Stimulated activated memory B cell treated with anti-CD40 and anti-IgM and Interleukin-4, amounts not matched to agents 10 μg/mL and 1 μg/mL and 100 μg/mL, for 72 hours (primary cell): ENCODE data around the gene INPP5J.
A peak's percentile ranks its signal among the peaks of the same experiment; 100 is the strongest.

Experiments used
- ATAC-seq: fragments of 150-1000 bp; cut with Tn5 transposase; 2 replicates; pipeline ENCODE4 v1.10.0; 2021
- H3K27ac Mint-ChIP-seq: one replicate; pipeline ENCODE4 v1.8.0; 2022; ENCODE audit warnings: mild to moderate bottlenecking, mixed read lengths
- H3K27me3 Mint-ChIP-seq: one replicate; pipeline ENCODE4 v1.8.0; 2022; ENCODE audit warnings: mixed read lengths
- H3K36me3 Mint-ChIP-seq: one replicate; pipeline ENCODE4 v1.8.0; 2022; ENCODE audit warnings: mixed read lengths
- H3K4me1 Mint-ChIP-seq: one replicate; pipeline ENCODE4 v1.8.0; 2022; ENCODE audit warnings: mixed read lengths
- H3K4me3 Mint-ChIP-seq: one replicate; pipeline ENCODE4 v1.8.0; 2022; ENCODE audit warnings: mild to moderate bottlenecking, moderate library complexity, mixed read lengths
- H3K9me3 Mint-ChIP-seq: one replicate; pipeline ENCODE4 v1.8.0; 2022; ENCODE audit warnings: mixed read lengths

Gene INPP5J

GRCh38 chr22:31084811-31085492 lies 37.8 kb upstream of the INPP5J start:
- Mint-ChIP-seq H3K27ac (peak overlapping the region; percentile 93), H3K27me3 (no peaks in the 10 kb centered on the region), H3K4me3 (peak overlapping the region; percentile 77), H3K9me3 (no peaks in the 10 kb centered on the region), H3K4me1 (peaks cover 78% of the 10 kb centered on the region), H3K36me3 (no peaks in the 10 kb centered on the region)
- peak; percentile 88 for ATAC-seq

GRCh38 chr22:31085493-31085824 lies 37.3 kb upstream of the INPP5J start:
- H3K4me3 Mint-ChIP-seq, result peak overlapping the region; percentile 77
- H3K36me3 Mint-ChIP-seq, result no peaks in the 10 kb centered on the region
- peaks cover 82% of the 10 kb centered on the region for H3K4me1 Mint-ChIP-seq
- no peaks in the 10 kb centered on the region for H3K9me3 Mint-ChIP-seq
- no peaks in the 10 kb centered on the region for H3K27me3 Mint-ChIP-seq
- H3K27ac Mint-ChIP-seq, result peak overlapping the region; percentile 93
- no peak for ATAC-seq

GRCh38 chr22:31085928-31086327 lies 36.8 kb upstream of the INPP5J start:
- H3K27ac Mint-ChIP-seq, result peak overlapping the region; percentile 93
- H3K9me3 Mint-ChIP-seq, result no peaks in the 10 kb centered on the region
- H3K4me1 Mint-ChIP-seq, result peaks cover 82% of the 10 kb centered on the region
- peak overlapping the region; percentile 77 for H3K4me3 Mint-ChIP-seq
- no peaks in the 10 kb centered on the region for H3K36me3 Mint-ChIP-seq
- no peaks in the 10 kb centered on the region for H3K27me3 Mint-ChIP-seq
- ATAC-seq, result no peak

GRCh38 chr22:31086703-31087330 lies 35.9 kb upstream of the INPP5J start:
- Mint-ChIP-seq H3K4me3 (no peak overlapping the region), H3K27ac (no peak overlapping the region), H3K36me3 (no peaks in the 10 kb centered on the region), H3K9me3 (no peaks in the 10 kb centered on the region), H3K27me3 (no peaks in the 10 kb centered on the region), H3K4me1 (peaks cover 75% of the 10 kb centered on the region)
- ATAC-seq, result no peak

- H3K4me1 Mint-ChIP-seq, result peaks cover 65% of the 10 kb centered on the region
- no peaks in the 10 kb centered on the region for H3K9me3 Mint-ChIP-seq
- H3K27me3 Mint-ChIP-seq, result no peaks in the 10 kb centered on the region
- no peak overlapping the region for H3K4me3 Mint-ChIP-seq
- H3K36me3 Mint-ChIP-seq, result no peaks in the 10 kb centered on the region
- no peak overlapping the region for H3K27ac Mint-ChIP-seq
- no peak for ATAC-seq
Observed at GRCh38 chr22:31087744-31088215, 35.0 kb upstream of the INPP5J start.

- Mint-ChIP-seq H3K36me3 (no peaks in the 10 kb centered on the region), H3K9me3 (no peaks in the 10 kb centered on the region), H3K27ac (peak overlapping the region; percentile 50), H3K27me3 (no peaks in the 10 kb centered on the region), H3K4me3 (no peak overlapping the region), H3K4me1 (peaks cover 59% of the 10 kb centered on the region)
- ATAC-seq, result no peak
Observed at GRCh38 chr22:31088233-31088986, 34.4 kb upstream of the INPP5J start.

- no peaks in the 10 kb centered on the region for H3K27me3 Mint-ChIP-seq
- no peak overlapping the region for H3K4me3 Mint-ChIP-seq
- peaks cover 48% of the 10 kb centered on the region for H3K4me1 Mint-ChIP-seq
- H3K9me3 Mint-ChIP-seq, result no peaks in the 10 kb centered on the region
- peak; percentile 54 for ATAC-seq
- no peaks in the 10 kb centered on the region for H3K36me3 Mint-ChIP-seq
- H3K27ac Mint-ChIP-seq, result peak overlapping the region; percentile 50
Observed at GRCh38 chr22:31089160-31090100, 33.3 kb upstream of the INPP5J start.

- Mint-ChIP-seq H3K27me3 (no peaks in the 10 kb centered on the region), H3K4me1 (peaks cover 42% of the 10 kb centered on the region), H3K27ac (peak overlapping the region; percentile 50), H3K9me3 (no peaks in the 10 kb centered on the region), H3K4me3 (no peak overlapping the region), H3K36me3 (no peaks in the 10 kb centered on the region)
- ATAC-seq, result no peak
Observed at GRCh38 chr22:31090217-31091085, 32.3 kb upstream of the INPP5J start.

GRCh38 chr22:31091106-31091975 lies 31.4 kb upstream of the INPP5J start:
- ATAC-seq, result no peak
- Mint-ChIP-seq H3K9me3 (no peaks in the 10 kb centered on the region), H3K4me3 (no peak overlapping the region), H3K27ac (peak overlapping the region; percentile 50), H3K27me3 (no peaks in the 10 kb centered on the region), H3K4me1 (peaks cover 35% of the 10 kb centered on the region), H3K36me3 (peaks cover 8% of the 10 kb centered on the region)

GRCh38 chr22:31092161-31092560 lies 30.6 kb upstream of the INPP5J start:
- peak overlapping the region; percentile 30 for H3K27ac Mint-ChIP-seq
- H3K4me1 Mint-ChIP-seq, result peaks cover 35% of the 10 kb centered on the region
- ATAC-seq, result no peak
- no peaks in the 10 kb centered on the region for H3K9me3 Mint-ChIP-seq
- H3K27me3 Mint-ChIP-seq, result no peaks in the 10 kb centered on the region
- peaks cover 9% of the 10 kb centered on the region for H3K36me3 Mint-ChIP-seq
- H3K4me3 Mint-ChIP-seq, result no peak overlapping the region

GRCh38 chr22:31093086-31093850 lies 29.5 kb upstream of the INPP5J start:
- Mint-ChIP-seq H3K9me3 (no peaks in the 10 kb centered on the region), H3K27ac (no peak overlapping the region), H3K27me3 (no peaks in the 10 kb centered on the region), H3K36me3 (peaks cover 9% of the 10 kb centered on the region), H3K4me3 (no peak overlapping the region), H3K4me1 (peaks cover 28% of the 10 kb centered on the region)
- ATAC-seq, result no peak

- Mint-ChIP-seq H3K4me3 (no peak overlapping the region), H3K27me3 (no peaks in the 10 kb centered on the region), H3K4me1 (peaks cover 20% of the 10 kb centered on the region), H3K9me3 (no peaks in the 10 kb centered on the region), H3K36me3 (peaks cover 9% of the 10 kb centered on the region), H3K27ac (no peak overlapping the region)
- ATAC-seq, result no peak
Observed at GRCh38 chr22:31094021-31094551, 28.7 kb upstream of the INPP5J start.

- H3K4me1 Mint-ChIP-seq, result peaks cover 13% of the 10 kb centered on the region
- no peak overlapping the region for H3K27ac Mint-ChIP-seq
- no peak overlapping the region for H3K4me3 Mint-ChIP-seq
- no peaks in the 10 kb centered on the region for H3K27me3 Mint-ChIP-seq
- peaks cover 9% of the 10 kb centered on the region for H3K36me3 Mint-ChIP-seq
- H3K9me3 Mint-ChIP-seq, result no peaks in the 10 kb centered on the region
- no peak for ATAC-seq
Observed at GRCh38 chr22:31094741-31095140, 28.0 kb upstream of the INPP5J start.
